ENCODE measurements around the gene PRKAR1B. TPM values are rescaled to one million over a fixed set of nuclear protein-coding genes. Genes with fewer than 3 reads are reported as not detected.

Gene PRKAR1B
- total RNA-seq, 1 experiment from 2014 or later, result 27.2 TPM

GRCh38 chr7:593324-594115, 133.6 kb downstream of the PRKAR1B start:
- DNase-seq (ENCODE audit: low read depth), result no peak

GRCh38 chr7:591856-592628, 135.0 kb downstream of the PRKAR1B start:
- no peak for DNase-seq (ENCODE audit: low read depth)

- no peak for DNase-seq (ENCODE audit: low read depth)
Measured at GRCh38 chr7:590731-591551, 136.1 kb downstream of the PRKAR1B start.

GRCh38 chr7:589781-590575, 137.1 kb downstream of the PRKAR1B start:
- no peak for DNase-seq (ENCODE audit: low read depth)

- no peak for DNase-seq (ENCODE audit: low read depth)
Measured at GRCh38 chr7:587767-588166, 139.3 kb downstream of the PRKAR1B start.

- no peak for DNase-seq (ENCODE audit: low read depth)
Measured at GRCh38 chr7:586494-586893, 140.6 kb downstream of the PRKAR1B start.

GRCh38 chr7:585873-586272, 141.2 kb downstream of the PRKAR1B start:
- no peak for DNase-seq (ENCODE audit: low read depth)

GRCh38 chr7:585229-585711, 141.8 kb downstream of the PRKAR1B start:
- DNase-seq (ENCODE audit: low read depth), result no peak

GRCh38 chr7:584820-585219, 142.3 kb downstream of the PRKAR1B start:
- DNase-seq (ENCODE audit: low read depth), result no peak

- no peak for DNase-seq (ENCODE audit: low read depth)
Measured at GRCh38 chr7:584122-584465, 143.0 kb downstream of the PRKAR1B start.

GRCh38 chr7:583410-584121, 143.5 kb downstream of the PRKAR1B start:
- DNase-seq (ENCODE audit: low read depth), result no peak

GRCh38 chr7:582931-583330, 144.2 kb downstream of the PRKAR1B start:
- DNase-seq (ENCODE audit: low read depth), result no peak

GRCh38 chr7:582081-582835, 144.8 kb downstream of the PRKAR1B start:
- no peak for DNase-seq (ENCODE audit: low read depth)

GRCh38 chr7:578386-578785, 148.7 kb downstream of the PRKAR1B start:
- DNase-seq (ENCODE audit: low read depth), result no peak

- no peak for DNase-seq (ENCODE audit: low read depth)
Measured at GRCh38 chr7:577741-578370, 149.2 kb downstream of the PRKAR1B start.

- DNase-seq (ENCODE audit: low read depth), result no peak
Measured at GRCh38 chr7:577278-577665, 149.8 kb downstream of the PRKAR1B start.

- DNase-seq (ENCODE audit: low read depth), result no peak
Measured at GRCh38 chr7:576524-577277, 150.4 kb downstream of the PRKAR1B start.
